SIG-M5 treated with dmso at 0.1 percent for 504 hours (cell line): ENCODE data around the gene LEP.

Source experiments
- DNase-seq: peaks from one replicate; lab custom pipeline; 2025; ENCODE audit not compliant: unreplicated experiment; lab: John Stamatoyannopoulos, UW

LEP gene

DNA sequence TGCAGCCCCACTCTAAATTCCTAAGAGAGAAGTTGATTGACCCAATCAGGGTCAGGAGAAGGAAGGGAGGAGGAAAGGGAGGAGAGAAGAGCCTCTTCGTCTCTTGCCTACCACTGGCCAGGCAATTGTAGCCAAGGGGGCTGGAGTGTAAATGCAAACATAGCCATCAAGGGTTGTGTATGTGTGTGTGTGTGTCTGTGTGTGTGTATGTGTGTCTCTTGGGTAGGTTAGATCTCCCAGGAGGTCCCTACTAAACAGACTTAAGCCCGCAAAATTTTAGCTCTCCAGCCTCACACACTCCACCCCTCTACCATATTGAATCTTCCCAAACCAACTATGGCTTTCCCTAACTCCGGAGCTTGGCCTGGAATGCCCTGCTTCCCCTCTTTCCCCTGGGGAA, 3.8 kb downstream of the LEP start:
- DNase-seq = no peak

DNA sequence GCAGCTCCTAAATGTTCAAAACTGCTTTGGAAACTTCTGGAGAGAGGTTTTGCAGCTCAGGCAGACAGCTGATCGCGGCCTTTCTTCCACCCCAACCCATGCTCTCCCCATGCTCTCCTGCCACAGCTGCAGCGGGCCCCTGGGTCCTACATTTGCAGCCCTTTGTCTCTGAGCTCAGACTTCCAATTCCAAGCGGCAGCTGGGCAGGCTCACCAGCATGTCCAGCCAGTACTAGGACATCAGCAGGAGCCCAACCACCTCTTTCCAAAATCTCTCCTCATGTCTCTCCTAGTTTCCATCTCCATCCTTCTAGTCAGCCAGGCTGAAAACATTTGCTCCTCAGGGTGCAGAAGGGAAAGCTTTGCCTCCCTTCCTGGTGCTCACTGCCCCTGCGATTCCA, 6.0 kb downstream of the LEP start:
- DNase-seq = no peak

DNA sequence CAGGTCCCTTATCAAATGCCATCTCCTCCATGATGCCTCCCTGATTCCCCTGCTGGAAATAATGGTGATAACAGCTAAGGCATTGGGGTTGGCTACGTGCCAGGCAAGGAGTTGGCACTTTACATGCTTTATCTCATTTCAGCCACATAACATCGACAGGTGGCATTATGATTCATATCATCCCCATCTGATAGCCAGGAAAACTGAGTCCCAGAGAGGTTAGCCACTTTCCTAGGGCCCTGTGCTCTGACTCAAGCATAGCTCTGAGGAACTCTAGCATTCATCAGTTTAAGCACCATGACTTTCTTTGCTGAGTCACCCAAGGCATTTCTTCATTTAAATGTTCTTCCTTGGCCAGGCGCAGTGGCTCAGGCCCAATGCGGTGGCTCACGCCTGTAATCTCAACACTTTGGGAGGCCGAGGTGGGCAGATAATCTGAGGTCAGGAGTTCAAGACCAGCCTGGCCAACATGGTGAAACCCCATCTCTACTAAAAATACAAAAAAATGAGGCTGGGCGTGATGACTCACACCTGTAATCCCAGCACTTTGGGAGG, 6.6 kb downstream of the LEP start:
- DNase-seq = no peak

DNA sequence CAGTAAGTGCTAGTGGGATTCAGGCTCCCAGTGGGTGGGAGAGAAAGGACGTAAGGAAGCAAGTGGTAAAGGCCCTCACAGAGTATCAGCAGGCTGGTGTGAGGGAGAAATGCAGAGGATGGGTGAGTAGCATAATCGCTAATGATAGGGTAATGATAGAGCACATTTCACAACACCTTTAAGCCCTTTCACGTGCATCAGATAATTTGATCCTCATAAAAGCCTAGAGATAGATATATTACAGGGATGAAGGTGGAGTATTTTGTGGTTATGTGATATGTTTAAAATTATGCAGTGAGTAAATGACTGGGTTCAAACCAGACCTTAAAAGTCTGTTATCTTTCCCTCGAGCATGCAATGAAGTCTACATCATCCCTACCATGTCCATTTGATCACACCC, 10.3 kb downstream of the LEP start:
- DNase-seq = no peak

GRCh38 chr7:128253701-128254100, 12.6 kb downstream of the LEP start:
- DNase-seq = no peak

DNA sequence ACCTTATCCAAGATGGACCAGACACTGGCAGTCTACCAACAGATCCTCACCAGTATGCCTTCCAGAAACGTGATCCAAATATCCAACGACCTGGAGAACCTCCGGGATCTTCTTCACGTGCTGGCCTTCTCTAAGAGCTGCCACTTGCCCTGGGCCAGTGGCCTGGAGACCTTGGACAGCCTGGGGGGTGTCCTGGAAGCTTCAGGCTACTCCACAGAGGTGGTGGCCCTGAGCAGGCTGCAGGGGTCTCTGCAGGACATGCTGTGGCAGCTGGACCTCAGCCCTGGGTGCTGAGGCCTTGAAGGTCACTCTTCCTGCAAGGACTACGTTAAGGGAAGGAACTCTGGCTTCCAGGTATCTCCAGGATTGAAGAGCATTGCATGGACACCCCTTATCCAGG, 13.4 kb downstream of the LEP start:
- DNase-seq = no peak

DNA sequence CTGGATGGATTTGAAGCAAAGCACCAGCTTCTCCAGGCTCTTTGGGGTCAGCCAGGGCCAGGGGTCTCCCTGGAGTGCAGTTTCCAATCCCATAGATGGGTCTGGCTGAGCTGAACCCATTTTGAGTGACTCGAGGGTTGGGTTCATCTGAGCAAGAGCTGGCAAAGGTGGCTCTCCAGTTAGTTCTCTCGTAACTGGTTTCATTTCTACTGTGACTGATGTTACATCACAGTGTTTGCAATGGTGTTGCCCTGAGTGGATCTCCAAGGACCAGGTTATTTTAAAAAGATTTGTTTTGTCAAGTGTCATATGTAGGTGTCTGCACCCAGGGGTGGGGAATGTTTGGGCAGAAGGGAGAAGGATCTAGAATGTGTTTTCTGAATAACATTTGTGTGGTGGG, 14.2 kb downstream of the LEP start:
- DNase-seq = peak; percentile 33

DNA sequence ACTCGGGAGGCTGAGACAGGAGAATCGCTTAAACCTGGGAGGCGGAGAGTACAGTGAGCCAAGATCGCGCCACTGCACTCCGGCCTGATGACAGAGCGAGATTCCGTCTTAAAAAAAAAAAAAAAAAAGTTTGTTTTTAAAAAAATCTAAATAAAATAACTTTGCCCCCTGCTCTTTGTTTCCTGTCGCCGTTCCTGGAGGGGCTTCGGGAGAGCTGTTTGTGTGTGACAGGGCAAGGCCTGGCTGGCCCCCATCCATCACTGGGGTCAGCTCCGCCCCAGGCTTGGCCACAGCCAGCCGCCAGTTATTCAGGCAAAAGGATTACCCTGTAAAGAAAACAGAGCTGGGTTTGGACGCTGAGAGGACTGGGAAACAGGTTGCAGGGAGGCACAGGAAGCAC, 16.4 kb downstream of the LEP start:
- no peak for DNase-seq

DNA sequence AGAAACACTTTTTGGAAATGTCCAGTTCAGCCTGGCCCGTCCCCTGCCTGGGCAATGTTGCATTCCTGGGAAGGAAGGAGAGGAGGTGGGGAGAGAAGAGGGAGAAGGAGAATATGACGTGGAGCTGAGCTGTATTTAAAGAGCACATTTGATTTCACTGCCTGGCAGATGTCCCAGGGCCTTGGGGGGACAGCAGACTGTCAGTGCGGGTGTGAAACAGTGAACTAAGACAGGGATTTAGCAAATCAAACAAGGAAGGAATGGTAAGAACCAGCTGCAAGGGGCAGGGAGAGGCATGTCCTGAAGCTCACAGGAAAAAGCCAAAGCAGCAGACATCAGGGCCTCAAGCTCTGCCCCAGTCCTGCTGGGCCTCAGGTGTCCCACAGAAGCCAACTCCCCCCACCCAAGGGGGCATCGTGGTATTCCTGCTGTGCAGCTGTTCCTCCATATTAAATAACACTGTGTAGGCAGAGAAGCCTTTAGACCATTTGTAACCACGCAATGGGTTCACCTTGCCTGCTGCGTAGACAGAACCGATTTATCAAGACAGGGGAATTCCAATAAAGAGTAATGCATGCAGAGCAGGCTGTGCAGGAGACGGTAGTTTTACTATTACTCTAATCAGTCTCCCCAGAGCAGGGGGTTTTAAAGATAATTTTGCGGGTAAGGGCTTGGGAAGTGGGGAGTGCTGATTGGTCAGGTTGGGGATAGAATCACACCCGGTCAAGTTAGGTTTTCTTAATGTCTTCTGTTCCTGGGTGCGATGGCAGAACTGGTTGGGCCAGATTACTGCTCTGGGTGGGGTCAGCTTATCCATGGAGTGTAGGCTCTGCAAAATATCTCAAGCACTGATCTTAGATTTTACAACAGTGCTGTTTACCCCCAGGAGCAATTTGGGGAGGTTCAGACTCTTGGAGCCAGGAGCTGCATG, 18.3 kb downstream of the LEP start:
- peak; percentile 18 for DNase-seq

DNA sequence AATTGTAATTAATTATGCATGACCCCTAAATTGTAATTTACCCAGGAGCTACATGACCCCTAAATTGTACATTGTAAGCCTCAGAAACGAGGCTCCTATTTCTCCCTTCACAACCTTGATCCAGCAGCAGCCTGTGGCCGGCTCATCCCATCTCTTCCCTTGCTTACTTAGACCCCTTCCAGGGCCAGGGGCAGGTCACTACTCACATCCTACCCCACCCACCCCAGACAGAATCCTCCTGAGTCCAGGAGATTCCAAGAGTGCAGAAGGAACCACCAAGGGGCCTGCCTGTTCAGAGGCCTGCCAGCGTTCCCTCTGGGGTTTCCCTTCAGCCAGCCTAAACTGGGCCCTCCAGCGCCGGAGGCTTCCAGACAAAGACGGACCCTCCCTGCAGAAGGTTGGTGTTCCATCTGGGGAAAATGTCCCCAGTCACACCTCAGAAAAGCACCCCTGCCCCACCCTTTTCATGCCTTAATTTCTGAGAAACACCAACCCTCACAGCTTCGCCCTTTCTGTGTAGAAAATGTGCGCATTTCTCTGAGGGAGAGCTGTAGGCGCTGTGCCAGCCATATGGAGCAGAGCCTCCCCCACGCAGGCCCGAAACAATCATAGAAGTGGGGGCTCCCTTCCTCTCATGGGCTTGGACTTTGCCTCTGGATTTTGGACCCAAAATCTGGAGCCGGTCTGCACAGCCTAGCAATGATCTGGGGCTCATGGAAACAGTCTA, 19.2 kb downstream of the LEP start:
- DNase-seq = no peak

GRCh38 chr7:128262273-128263028, 21.4 kb downstream of the LEP start:
- DNase-seq = no peak

GRCh38 chr7:128263420-128263819, 22.3 kb downstream of the LEP start:
- no peak for DNase-seq

DNA sequence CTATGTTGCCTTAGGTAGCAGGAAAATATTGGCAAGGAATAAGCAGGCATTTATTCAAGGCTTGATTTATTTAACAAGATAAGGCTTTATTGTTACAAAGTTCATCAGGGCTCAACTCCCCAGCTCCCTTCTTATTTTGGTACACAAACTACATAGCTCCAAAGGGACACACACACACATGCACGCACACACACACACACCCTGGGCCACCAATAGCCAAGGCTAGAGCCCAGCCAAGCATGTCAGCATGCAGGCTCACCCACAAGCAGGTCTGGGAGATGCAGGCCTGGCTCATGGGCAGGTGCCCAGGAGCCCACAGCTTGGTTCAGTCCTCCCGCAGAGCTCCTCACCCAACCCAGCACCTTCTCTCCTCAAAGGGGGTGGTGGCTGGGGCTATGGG, 23.4 kb downstream of the LEP start:
- no peak for DNase-seq

- DNase-seq = no peak
Measured at GRCh38 chr7:128265156-128265905, 24.3 kb downstream of the LEP start.

DNA sequence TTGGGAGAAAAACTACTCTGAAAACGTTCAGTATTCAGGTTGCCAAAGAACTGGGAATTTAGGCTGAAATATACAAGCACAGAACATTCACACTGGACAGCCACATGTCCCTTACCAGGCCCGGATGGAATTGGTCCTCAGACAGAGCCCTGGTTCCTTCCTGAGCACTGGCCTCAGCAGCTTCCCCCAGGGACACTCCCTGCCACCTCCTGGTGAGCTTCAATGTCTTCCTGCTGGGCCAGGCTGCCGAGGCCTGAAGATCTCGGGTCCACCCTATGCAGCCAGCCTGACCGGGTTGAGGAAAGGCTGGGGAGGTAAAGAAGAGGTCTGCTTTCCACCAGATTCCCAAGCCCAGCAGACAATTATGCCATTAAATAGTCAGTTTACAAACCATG, 24.8 kb downstream of the LEP start:
- DNase-seq = no peak

DNA sequence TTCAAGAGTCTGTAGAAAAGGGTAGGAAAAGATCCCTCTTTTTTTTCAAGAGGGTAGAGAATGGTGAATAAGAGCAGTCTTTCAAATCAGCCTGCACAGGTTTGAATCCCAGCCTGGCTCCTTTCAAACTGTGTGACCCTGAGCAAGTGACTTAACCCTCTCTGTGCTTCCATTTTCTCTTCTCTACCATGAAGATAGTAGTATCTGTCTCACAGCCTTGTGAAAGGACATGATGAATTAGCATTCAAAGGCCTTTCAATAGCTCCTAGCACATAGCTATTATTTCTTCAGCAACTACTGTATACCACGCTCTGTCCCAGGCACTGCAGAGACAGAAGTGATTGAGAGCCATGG, 25.4 kb downstream of the LEP start:
- DNase-seq = no peak

GRCh38 chr7:128266883-128267594, 26.0 kb downstream of the LEP start:
- DNase-seq = no peak

DNA sequence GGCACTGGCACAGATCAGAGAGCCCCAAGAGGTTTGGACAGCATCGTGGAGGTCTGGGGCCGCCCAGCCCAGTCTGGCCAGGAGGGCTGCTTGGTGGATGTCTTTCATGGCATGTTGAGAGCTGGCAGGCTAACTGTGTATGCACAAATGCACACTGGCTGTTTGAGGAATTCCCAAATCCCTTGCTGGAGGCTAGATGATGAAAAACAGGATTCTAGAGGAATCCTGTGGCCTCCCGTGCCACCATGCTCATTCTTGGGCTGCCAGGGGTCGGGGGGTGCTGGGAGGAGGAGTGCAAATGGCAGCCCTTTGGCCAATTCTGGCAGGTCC, 26.5 kb downstream of the LEP start:
- no peak for DNase-seq

- DNase-seq = no peak
Measured at GRCh38 chr7:128268233-128268632, 27.2 kb downstream of the LEP start.

GRCh38 chr7:128270826-128271272, 29.8 kb downstream of the LEP start:
- no peak for DNase-seq
